Endodermal cell (in vitro differentiated cells): ENCODE data around the gene LRTM1. TPM values are rescaled to one million over a fixed set of nuclear protein-coding genes. Genes with fewer than 3 reads are reported as not detected.

Experiments used
- DNase-seq: peaks from one replicate; pipeline ENCODE4 v3.0.0-alpha.2; 2017
- H3K27ac ChIP-seq: 2 replicates; pipeline ENCODE4 v1.5.1; 2013; ENCODE audit warnings: mild to moderate bottlenecking, low read depth, low read length, moderate library complexity
- H3K27me3 ChIP-seq: 2 replicates; pipeline ENCODE4 v1.6.1; 2013; ENCODE audit warnings: mild to moderate bottlenecking, low read length, moderate library complexity; ENCODE audit not compliant: insufficient read depth, control insufficient read depth, poor library complexity, severe bottlenecking
- H3K36me3 ChIP-seq: 2 replicates; pipeline ENCODE4 v1.7.0; 2013; ENCODE audit warnings: mild to moderate bottlenecking, low read length, moderate library complexity; ENCODE audit not compliant: control insufficient read depth, insufficient read depth
- H3K4me1 ChIP-seq: one replicate; pipeline ENCODE4 v1.7.0; 2013; ENCODE audit warnings: low read length; ENCODE audit not compliant: control insufficient read depth, insufficient read depth
- H3K4me3 ChIP-seq: 2 replicates; pipeline ENCODE4 v1.5.1; 2013; ENCODE audit warnings: mild to moderate bottlenecking, low read length, moderate library complexity
- H3K9ac ChIP-seq: 2 replicates; pipeline ENCODE4 v1.6.1; 2013; ENCODE audit warnings: mild to moderate bottlenecking, low read length, moderate library complexity; ENCODE audit not compliant: poor library complexity, severe bottlenecking; ENCODE audit errors: extremely low read depth
- H3K9me3 ChIP-seq: 2 replicates; pipeline ENCODE4 v1.6.1; 2013; ENCODE audit warnings: mild to moderate bottlenecking, low read length, moderate library complexity; ENCODE audit not compliant: control insufficient read depth
- H3K27ac Mint-ChIP-seq: 2 replicates; pipeline ENCODE4 v1.8.0; 2020; ENCODE audit warnings: mixed read lengths
- H3K27me3 Mint-ChIP-seq: 2 replicates; pipeline ENCODE4 v1.8.0; 2021; ENCODE audit warnings: mild to moderate bottlenecking, mixed read lengths; ENCODE audit not compliant: insufficient read depth
- H3K36me3 Mint-ChIP-seq: 2 replicates; pipeline ENCODE4 v1.8.0; 2020; ENCODE audit warnings: low read depth, mixed read lengths
- H3K4me1 Mint-ChIP-seq: 2 replicates; pipeline ENCODE4 v1.8.0; 2020; ENCODE audit warnings: mixed read lengths
- H3K4me3 Mint-ChIP-seq: 2 replicates; pipeline ENCODE4 v1.8.0; 2020; ENCODE audit warnings: mild to moderate bottlenecking, moderate library complexity, mixed read lengths
- H3K9me3 Mint-ChIP-seq: 2 replicates; pipeline ENCODE4 v1.8.0; 2020; ENCODE audit warnings: mild to moderate bottlenecking, mixed read lengths
- CTCF ChIP-seq: fragments of 200-600 bp; sonication (generic); conservative IDR thresholded peaks from 2 replicates; pipeline ENCODE4 v1.5.0; 2021; ENCODE audit warnings: antibody characterized with exemption, mild to moderate bottlenecking
- WGBS, 2 experiments: methylation state at CpG; one replicate each; pipeline versions ENCODE4 v1.1.5 to v1.1.7; 2013; ENCODE audit warnings: missing lambda C conversion rate in 2 of 2, mixed read lengths in 1 of 2; ENCODE audit not compliant: insufficient coverage in 1 of 2, insufficient read length in 1 of 2; 5-methylcytosine and 5-hydroxymethylcytosine counted together
- total RNA-seq, 2 donors: library from RNA; stranded (reverse); fragmentation: NEBNext Ultra II Directional in 1 of 2; extraction: Animal tissue kit (Norgen Biotek cat#: 25700) in 1 of 2; gene quantifications; 2 replicates in 1 of 2; 3 replicates in 1 of 2; pipeline ENCODE4 v1.2.1, GENCODE V29; 2021

Gene LRTM1
- total RNA-seq, 2 donors from 2014 or later: not detected

DNA sequence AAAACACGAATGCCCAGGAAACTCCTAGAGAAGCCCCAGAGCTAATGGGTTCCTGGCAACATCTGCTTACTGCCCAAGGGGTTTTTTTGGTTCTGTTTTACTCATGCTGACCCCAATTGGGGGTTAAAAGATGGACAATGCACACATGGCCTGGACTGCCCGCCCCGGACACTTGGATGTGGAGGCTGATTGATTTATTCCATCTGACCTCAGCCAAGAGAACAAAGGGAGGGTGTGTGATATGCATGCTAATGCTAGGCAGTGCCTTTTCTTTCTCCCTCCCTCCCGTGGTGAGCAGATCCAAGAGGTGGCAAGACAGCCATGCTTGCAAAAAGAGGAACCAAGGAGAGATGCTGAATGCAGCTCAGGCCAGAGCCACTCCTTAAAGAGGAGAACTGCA lies 3.3 kb upstream of the LRTM1 start:
- no peaks in the 10 kb centered on the region for H3K9me3 Mint-ChIP-seq
- WGBS, 2 experiments: 33 to 79% methylated on average over 1 to 4 of the region's 4 CpGs
- TF ChIP-seq CTCF: no peak
- H3K36me3 ChIP-seq: no peaks in the 10 kb centered on the region
- no peak overlapping the region for H3K4me3 ChIP-seq
- H3K27ac Mint-ChIP-seq: no peak overlapping the region
- H3K27me3 ChIP-seq: no peaks in the 10 kb centered on the region
- H3K36me3 Mint-ChIP-seq: no peaks in the 10 kb centered on the region
- no peak overlapping the region for H3K4me3 Mint-ChIP-seq
- H3K9ac ChIP-seq: no peak overlapping the region
- DNase-seq: no peak
- peaks cover 16% of the 10 kb centered on the region for H3K4me1 ChIP-seq
- H3K4me1 Mint-ChIP-seq: peaks cover 10% of the 10 kb centered on the region
- H3K9me3 ChIP-seq: no peaks in the 10 kb centered on the region
- peak overlapping the region; percentile 83 for H3K27ac ChIP-seq
- no peaks in the 10 kb centered on the region for H3K27me3 Mint-ChIP-seq

DNA sequence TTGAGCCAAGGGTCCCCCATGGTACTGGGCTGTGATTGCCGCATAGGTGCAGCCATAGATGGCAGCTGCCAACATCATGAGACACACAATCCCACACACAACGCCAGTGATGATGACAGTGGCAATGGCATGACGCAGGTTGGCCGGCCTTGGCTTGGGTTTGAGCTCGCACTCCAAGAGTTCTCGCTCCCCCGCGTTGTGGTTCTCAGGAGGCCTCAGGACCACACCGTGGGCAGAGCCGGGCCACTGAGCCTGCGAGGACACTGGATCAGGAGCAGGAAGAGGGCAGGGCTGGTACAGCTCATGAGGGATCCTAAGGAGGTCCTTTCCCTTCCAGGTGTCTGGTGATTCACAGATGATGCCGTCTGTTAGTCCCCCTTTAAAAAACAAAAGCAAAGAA lies 9.3 kb downstream of the LRTM1 start:
- Mint-ChIP-seq H3K27me3 (no peaks in the 10 kb centered on the region), H3K9me3 (no peaks in the 10 kb centered on the region), H3K4me3 (no peak overlapping the region), H3K36me3 (no peaks in the 10 kb centered on the region), H3K27ac (no peak overlapping the region), H3K4me1 (no peaks in the 10 kb centered on the region)
- Histone ChIP-seq H3K36me3 (no peaks in the 10 kb centered on the region), H3K27ac (no peak overlapping the region), H3K9ac (no peak overlapping the region), H3K9me3 (no peaks in the 10 kb centered on the region), H3K27me3 (no peaks in the 10 kb centered on the region), H3K4me3 (no peak overlapping the region), H3K4me1 (peaks cover 9% of the 10 kb centered on the region)
- 94 to 96% methylated on average over 8 to 12 of the region's 12 CpGs for WGBS, 2 experiments
- no peak for TF ChIP-seq CTCF
- no peak for DNase-seq

DNA sequence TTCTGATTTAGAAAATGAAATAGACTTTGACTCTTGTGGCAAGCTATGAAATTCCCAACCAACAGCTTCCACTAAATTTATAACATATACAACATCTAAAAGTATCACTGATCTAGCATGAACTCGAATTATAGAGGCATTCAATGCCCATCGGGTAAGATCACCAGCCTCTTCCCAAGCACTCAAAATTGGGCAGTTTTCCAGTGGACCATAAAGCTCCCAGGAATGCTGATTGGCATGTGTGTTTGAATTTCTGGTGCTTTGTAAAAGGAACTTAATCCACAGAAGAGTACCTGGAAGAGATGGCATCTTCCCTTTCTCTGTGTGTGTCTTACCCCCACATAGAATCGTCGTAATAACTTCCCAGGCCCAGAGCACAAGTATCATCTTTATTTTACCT lies 10.0 kb downstream of the LRTM1 start:
- TF ChIP-seq CTCF: no peak
- no peaks in the 10 kb centered on the region for H3K27me3 Mint-ChIP-seq
- Histone ChIP-seq H3K4me1 (peaks cover 9% of the 10 kb centered on the region), H3K27ac (no peak overlapping the region), H3K36me3 (no peaks in the 10 kb centered on the region), H3K9me3 (no peaks in the 10 kb centered on the region), H3K4me3 (no peak overlapping the region), H3K27me3 (no peaks in the 10 kb centered on the region), H3K9ac (no peak overlapping the region)
- H3K9me3 Mint-ChIP-seq: no peaks in the 10 kb centered on the region
- peaks cover 4% of the 10 kb centered on the region for H3K36me3 Mint-ChIP-seq
- no peak for DNase-seq
- 83 to 94% methylated on average over 2 to 4 of the region's 4 CpGs for WGBS, 2 experiments
- H3K4me1 Mint-ChIP-seq: no peaks in the 10 kb centered on the region
- no peak overlapping the region for H3K4me3 Mint-ChIP-seq
- H3K27ac Mint-ChIP-seq: no peak overlapping the region
